Activated naive CD4-positive, alpha-beta T cell treated with anti-CD3 and anti-CD28 coated beads for 36 hours (primary cell): ENCODE results near the gene THOC7. TPM values are rescaled to one million over a fixed set of nuclear protein-coding genes. Genes with fewer than 3 reads are reported as not detected.

Source experiments
- total RNA-seq, 2 experiments: library from RNA; stranded (reverse); gene quantifications; one replicate each; pipeline ENCODE4 v1.2.3, GENCODE V29; 2021

The THOC7 gene
- total RNA-seq, 2 experiments from 2014 or later, result 72.8 to 77.0 TPM

Other genes with a start within 250 kb of the THOC7 start
- gene SNTN, start 211.1 kb downstream of the THOC7 start, total RNA-seq, result not detected
- gene C3orf49, start 44.5 kb downstream of the THOC7 start, total RNA-seq, result not detected
- 10 to 100 TPM; 25.5 to 25.8 TPM for gene ATXN7, start 62 bp upstream of the THOC7 start, total RNA-seq
- gene SCAANT1, start 48.6 kb upstream of the THOC7 start, total RNA-seq, result not detected
- 100 to 1,000 TPM; 101 to 103 TPM for gene PSMD6, start 159.7 kb upstream of the THOC7 start, total RNA-seq